HepG2 (cell line): Measurements from ENCODE around the gene NRP1. TPM values are rescaled to one million over a fixed set of nuclear protein-coding genes. Genes with fewer than 3 reads are reported as not detected.

Experiments
- ATF7 ChIP-seq, 2 experiments: fragments of 450-650 bp in 1 of 2; sonication (generic) in 1 of 2; formaldehyde crosslinking in 1 of 2; IDR thresholded peaks; 2 replicates each; pipeline versions ENCODE4 v1.4.0 to v1.6.1; 2016 to 2020; ENCODE audit warnings: antibody characterized with exemption in 1 of 2, mild to moderate bottlenecking in 1 of 2, missing genetic modification reagents in 1 of 2
- FIP1L1 ChIP-seq: fragments of 200-400 bp; formaldehyde crosslinking; IDR thresholded peaks from 2 replicates; pipeline ENCODE4 v1.6.1; 2018; ENCODE audit warnings: low read depth, mild to moderate bottlenecking, low read length, moderate library complexity, borderline replicate concordance; ENCODE audit not compliant: insufficient read depth
- KAT8 ChIP-seq: IDR thresholded peaks from 2 replicates; pipeline ENCODE4 v1.6.1; 2016; ENCODE audit warnings: missing genetic modification reagents, missing compliant biosample characterization
- MBNL3 ChIP-seq: fragments of 250-450 bp; sonication (Bioruptor Pico); conservative IDR thresholded peaks from 2 replicates; pipeline ENCODE4 v1.8.0; 2022; ENCODE audit warnings: mild to moderate bottlenecking, inconsistent platforms
- MTA1 ChIP-seq: sonication (generic); formaldehyde crosslinking; IDR thresholded peaks from 2 replicates; pipeline ENCODE4 v1.4.0; 2020; ENCODE audit warnings: missing genetic modification reagents, mild to moderate bottlenecking, borderline replicate concordance
- PHF20 ChIP-seq: sonication (generic); formaldehyde crosslinking; IDR thresholded peaks from 2 replicates; pipeline ENCODE4 v1.5.0; 2020; ENCODE audit warnings: mild to moderate bottlenecking, missing genetic modification reagents
- RARA ChIP-seq: IDR thresholded peaks from 2 replicates; pipeline ENCODE4 v1.6.1; 2016; ENCODE audit warnings: missing genetic modification reagents, missing compliant biosample characterization
- RBFOX2 ChIP-seq: fragments of 200-400 bp; formaldehyde crosslinking; IDR thresholded peaks from 2 replicates; pipeline ENCODE4 v1.6.1; 2017; ENCODE audit warnings: low read depth, mild to moderate bottlenecking, low read length
- RFX5 ChIP-seq: IDR thresholded peaks from 2 replicates; pipeline ENCODE4 v1.6.1; 2011; ENCODE audit warnings: low read depth, low read length, improper control_type of control experiment
- SMAD9 ChIP-seq: sonication (generic); formaldehyde crosslinking; IDR thresholded peaks from 2 replicates; pipeline ENCODE4 v1.5.1; 2020; ENCODE audit warnings: mild to moderate bottlenecking, missing genetic modification reagents
- SP1 ChIP-seq, 2 experiments: fragments of 450-650 bp in 1 of 2; sonication (generic) in 1 of 2; formaldehyde crosslinking in 1 of 2; IDR thresholded peaks; 2 replicates each; pipeline versions ENCODE4 v1.4.0 to v1.6.1; 2016 to 2020; ENCODE audit warnings: missing genetic modification reagents in 1 of 2
- ZKSCAN1 ChIP-seq: fragments of 150-350 bp; IDR thresholded peaks from 2 replicates; pipeline ENCODE4 v1.6.1; 2014; ENCODE audit warnings: low read length
- ZNF589 ChIP-seq: sonication (generic); formaldehyde crosslinking; conservative IDR thresholded peaks from 2 replicates; pipeline ENCODE4 v1.8.0; 2022; ENCODE audit warnings: mild to moderate bottlenecking, moderate library complexity, missing genetic modification reagents
- ZNF614 ChIP-seq: IDR thresholded peaks from 2 replicates; pipeline ENCODE4 v1.6.1; 2018; ENCODE audit warnings: missing biosample characterization, missing genetic modification reagents, inconsistent platforms, borderline replicate concordance
- ZNF781 ChIP-seq: sonication (generic); formaldehyde crosslinking; IDR thresholded peaks from 2 replicates; pipeline ENCODE4 v1.5.1; 2020; ENCODE audit warnings: borderline replicate concordance, mild to moderate bottlenecking, missing genetic modification reagents; ENCODE audit errors: not compliant biosample characterization
- polyA plus RNA-seq, 8 experiments: library from polyadenylated mRNA; depleted of rRNA in 3 of 8; stranded (reverse) in 7 of 8; unstranded in 1 of 8; fragments of >200 nt; fragmentation: Illumina TruSeq in 4 of 8; extraction: Trizol in 4 of 8; gene quantifications; 2 replicates each; pipeline versions ENCODE4 v1.2.1 to v1.2.3, GENCODE V29; 2011 to 2016; ENCODE audit warnings: low read depth in 4 of 8, missing spikeins in 1 of 8, mixed read lengths in 1 of 8; ENCODE audit not compliant: insufficient read depth in 1 of 8
- total RNA-seq, 5 experiments: library from RNA; depleted of rRNA; stranded (reverse); fragments of >200 nt; fragmentation: Illumina TruSeq; extraction: Trizol; gene quantifications; 2 replicates each; pipeline ENCODE4 v1.2.3, GENCODE V29; 2016; ENCODE audit warnings: low read depth in 1 of 5
- TF ChIP-seq, protein P1 (sequence below): sonication (generic); formaldehyde crosslinking; IDR thresholded peaks from 2 replicates; pipeline ENCODE4 v1.4.0; 2020; ENCODE audit warnings: mild to moderate bottlenecking, missing genetic modification reagents
- TF ChIP-seq, protein P2 (sequence below): sonication (generic); formaldehyde crosslinking; IDR thresholded peaks from 2 replicates; pipeline ENCODE4 v1.4.0; 2020; ENCODE audit warnings: low read depth, mild to moderate bottlenecking, missing genetic modification reagents
- TF ChIP-seq, protein P3 (sequence below): sonication (generic); formaldehyde crosslinking; IDR thresholded peaks from 2 replicates; pipeline ENCODE4 v1.8.0; 2022; ENCODE audit warnings: mild to moderate bottlenecking, missing genetic modification reagents
- TF ChIP-seq, protein P4 (sequence below): sonication (generic); formaldehyde crosslinking; IDR thresholded peaks from 2 replicates; pipeline ENCODE4 v1.5.0; 2020; ENCODE audit warnings: missing genetic modification reagents
- TF ChIP-seq, protein P5 (sequence below): sonication (generic); formaldehyde crosslinking; IDR thresholded peaks from 2 replicates; pipeline ENCODE4 v1.4.0; 2020; ENCODE audit warnings: missing genetic modification reagents

NRP1 gene
- total and polyA plus RNA-seq, 2 of the 13 experiments (the other 11 are each of a cell fraction or from before 2014, with no cell fraction given) = 5.3 to 5.8 TPM

DNA sequence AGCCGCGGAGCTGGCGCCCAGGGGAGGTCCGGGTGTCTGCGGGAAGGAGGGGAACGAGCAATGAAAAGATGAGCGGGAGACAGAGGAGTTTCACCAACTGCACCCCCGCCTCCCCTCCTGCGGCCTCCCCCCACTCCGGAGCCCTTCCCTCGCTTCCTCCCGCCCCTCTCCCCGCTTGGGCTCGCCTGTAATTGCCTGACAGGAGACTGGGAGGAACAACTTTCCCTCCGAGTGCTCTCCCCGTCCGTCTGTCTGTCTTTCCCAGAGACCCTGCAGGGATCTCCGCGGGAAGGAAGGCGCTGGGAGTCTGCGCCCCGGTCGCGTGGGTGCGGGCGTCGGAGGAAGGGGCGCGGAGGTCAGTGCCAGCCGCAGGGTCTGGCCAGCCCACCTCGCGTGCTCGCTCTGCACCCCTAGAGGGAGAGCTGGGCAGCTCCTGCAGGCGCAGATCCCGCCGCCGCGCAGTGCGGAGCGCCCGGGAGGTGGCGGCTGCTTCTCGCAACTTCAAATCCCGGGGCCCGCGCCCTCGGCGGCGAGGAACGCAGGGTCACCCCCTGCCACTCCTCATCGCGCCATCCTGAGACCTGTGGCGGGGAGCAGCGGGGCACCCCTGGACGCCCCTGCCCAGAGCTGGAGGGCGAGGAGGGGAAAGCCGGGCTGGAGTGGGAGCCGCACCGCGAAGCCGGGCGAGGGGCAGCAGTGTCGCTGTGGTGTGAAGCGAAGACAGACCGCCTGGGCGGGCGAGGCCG, 511 bp upstream of the NRP1 start (continued):
- TF ChIP-seq ZNF781 (CRISPR knock-in tag) = no peak
- TF ChIP-seq, protein P1, sequence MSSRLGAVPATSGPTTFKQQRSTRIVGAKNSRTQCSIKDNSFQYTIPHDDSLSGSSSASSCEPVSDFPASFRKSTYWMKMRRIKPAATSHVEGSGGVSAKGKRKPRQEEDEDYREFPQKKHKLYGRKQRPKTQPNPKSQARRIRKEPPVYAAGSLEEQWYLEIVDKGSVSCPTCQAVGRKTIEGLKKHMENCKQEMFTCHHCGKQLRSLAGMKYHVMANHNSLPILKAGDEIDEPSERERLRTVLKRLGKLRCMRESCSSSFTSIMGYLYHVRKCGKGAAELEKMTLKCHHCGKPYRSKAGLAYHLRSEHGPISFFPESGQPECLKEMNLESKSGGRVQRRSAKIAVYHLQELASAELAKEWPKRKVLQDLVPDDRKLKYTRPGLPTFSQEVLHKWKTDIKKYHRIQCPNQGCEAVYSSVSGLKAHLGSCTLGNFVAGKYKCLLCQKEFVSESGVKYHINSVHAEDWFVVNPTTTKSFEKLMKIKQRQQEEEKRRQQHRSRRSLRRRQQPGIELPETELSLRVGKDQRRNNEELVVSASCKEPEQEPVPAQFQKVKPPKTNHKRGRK (CRISPR knock-in tag) = no peak
- TF ChIP-seq, protein P2, sequence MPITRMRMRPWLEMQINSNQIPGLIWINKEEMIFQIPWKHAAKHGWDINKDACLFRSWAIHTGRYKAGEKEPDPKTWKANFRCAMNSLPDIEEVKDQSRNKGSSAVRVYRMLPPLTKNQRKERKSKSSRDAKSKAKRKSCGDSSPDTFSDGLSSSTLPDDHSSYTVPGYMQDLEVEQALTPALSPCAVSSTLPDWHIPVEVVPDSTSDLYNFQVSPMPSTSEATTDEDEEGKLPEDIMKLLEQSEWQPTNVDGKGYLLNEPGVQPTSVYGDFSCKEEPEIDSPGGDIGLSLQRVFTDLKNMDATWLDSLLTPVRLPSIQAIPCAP (CRISPR knock-in tag) = no peak; the same call in 1 of the 2 replicates
- TF ChIP-seq, protein P3, sequence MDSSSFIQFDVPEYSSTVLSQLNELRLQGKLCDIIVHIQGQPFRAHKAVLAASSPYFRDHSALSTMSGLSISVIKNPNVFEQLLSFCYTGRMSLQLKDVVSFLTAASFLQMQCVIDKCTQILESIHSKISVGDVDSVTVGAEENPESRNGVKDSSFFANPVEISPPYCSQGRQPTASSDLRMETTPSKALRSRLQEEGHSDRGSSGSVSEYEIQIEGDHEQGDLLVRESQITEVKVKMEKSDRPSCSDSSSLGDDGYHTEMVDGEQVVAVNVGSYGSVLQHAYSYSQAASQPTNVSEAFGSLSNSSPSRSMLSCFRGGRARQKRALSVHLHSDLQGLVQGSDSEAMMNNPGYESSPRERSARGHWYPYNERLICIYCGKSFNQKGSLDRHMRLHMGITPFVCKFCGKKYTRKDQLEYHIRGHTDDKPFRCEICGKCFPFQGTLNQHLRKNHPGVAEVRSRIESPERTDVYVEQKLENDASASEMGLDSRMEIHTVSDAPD (CRISPR knock-in tag) = peak; percentile 64; the same call in 1 of the 2 replicates
- TF ChIP-seq MTA1 (CRISPR knock-in tag) = peak; percentile 43; the same call in 1 of the 2 replicates
- peak; percentile 73; the same call in 1 of the 2 replicates for TF ChIP-seq ZNF589
- 0 out of 2 replicates have a peak, but pooled peaks have one; percentile 37 for TF ChIP-seq KAT8 (CRISPR knock-in tag)
- TF ChIP-seq FIP1L1 = no peak
- TF ChIP-seq ZKSCAN1 = no peak
- TF ChIP-seq, protein P4, sequence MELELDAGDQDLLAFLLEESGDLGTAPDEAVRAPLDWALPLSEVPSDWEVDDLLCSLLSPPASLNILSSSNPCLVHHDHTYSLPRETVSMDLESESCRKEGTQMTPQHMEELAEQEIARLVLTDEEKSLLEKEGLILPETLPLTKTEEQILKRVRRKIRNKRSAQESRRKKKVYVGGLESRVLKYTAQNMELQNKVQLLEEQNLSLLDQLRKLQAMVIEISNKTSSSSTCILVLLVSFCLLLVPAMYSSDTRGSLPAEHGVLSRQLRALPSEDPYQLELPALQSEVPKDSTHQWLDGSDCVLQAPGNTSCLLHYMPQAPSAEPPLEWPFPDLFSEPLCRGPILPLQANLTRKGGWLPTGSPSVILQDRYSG (CRISPR knock-in tag) = no peak
- TF ChIP-seq PHF20 (CRISPR knock-in tag) = no peak
- TF ChIP-seq, protein P5, sequence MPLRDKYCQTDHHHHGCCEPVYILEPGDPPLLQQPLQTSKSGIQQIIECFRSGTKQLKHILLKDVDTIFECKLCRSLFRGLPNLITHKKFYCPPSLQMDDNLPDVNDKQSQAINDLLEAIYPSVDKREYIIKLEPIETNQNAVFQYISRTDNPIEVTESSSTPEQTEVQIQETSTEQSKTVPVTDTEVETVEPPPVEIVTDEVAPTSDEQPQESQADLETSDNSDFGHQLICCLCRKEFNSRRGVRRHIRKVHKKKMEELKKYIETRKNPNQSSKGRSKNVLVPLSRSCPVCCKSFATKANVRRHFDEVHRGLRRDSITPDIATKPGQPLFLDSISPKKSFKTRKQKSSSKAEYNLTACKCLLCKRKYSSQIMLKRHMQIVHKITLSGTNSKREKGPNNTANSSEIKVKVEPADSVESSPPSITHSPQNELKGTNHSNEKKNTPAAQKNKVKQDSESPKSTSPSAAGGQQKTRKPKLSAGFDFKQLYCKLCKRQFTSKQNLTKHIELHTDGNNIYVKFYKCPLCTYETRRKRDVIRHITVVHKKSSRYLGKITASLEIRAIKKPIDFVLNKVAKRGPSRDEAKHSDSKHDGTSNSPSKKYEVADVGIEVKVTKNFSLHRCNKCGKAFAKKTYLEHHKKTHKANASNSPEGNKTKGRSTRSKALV (CRISPR knock-in tag) = peak; percentile 98
- no peak for TF ChIP-seq RFX5
- TF ChIP-seq ATF7 (IDR thresholded peaks at IDR 0.05) = no peak
- TF ChIP-seq ATF7 (CRISPR knock-in tag; IDR thresholded peaks at IDR 0.05) = no peak
- no peak for TF ChIP-seq MBNL3 (CRISPR knock-in tag)
- TF ChIP-seq RARA (CRISPR knock-in tag) = 0 out of 2 replicates have a peak, but pooled peaks have one; percentile 14
- no peak for TF ChIP-seq SP1 (IDR thresholded peaks at IDR 0.05)
- no peak for TF ChIP-seq SP1 (CRISPR knock-in tag; IDR thresholded peaks at IDR 0.05)
- TF ChIP-seq SMAD9 = no peak
- TF ChIP-seq ZNF614 (CRISPR knock-in tag) = no peak
- TF ChIP-seq RBFOX2 = peak; percentile 75
